Measurements from ENCODE around the gene SUCO.

Gene SUCO

GRCh38 chr1:172653015-172653709 is 120.2 kb downstream of the SUCO start:
- DNase-seq = no peak

- DNase-seq = no peak
These were observed 121.6 kb downstream of the SUCO start for GRCh38 chr1:172654535-172654934.

- no peak for DNase-seq
These were observed 123.6 kb downstream of the SUCO start for GRCh38 chr1:172656576-172656975.

GRCh38 chr1:172657586-172657985 is 124.6 kb downstream of the SUCO start:
- no peak for DNase-seq

- no peak for DNase-seq
These were observed 126.0 kb downstream of the SUCO start, which contains the start of gene FASLG for GRCh38 chr1:172658871-172659453. FASLG (plus strand) TSS chr1:172659103; CDS start chr1:172659202, 99 bp downstream.

- DNase-seq = no peak
These were observed 128.2 kb downstream of the SUCO start for GRCh38 chr1:172661107-172661506.

All from eye (tissue), 1 donor.